GM21423 (cell line): ENCODE data around the gene PDPN.

Source experiments
- ATAC-seq: cut with Tn5 transposase; IDR thresholded peaks from one replicate; pipeline ENCODE4 v1.9.1; 2021; ENCODE audit warnings: mild to moderate bottlenecking, moderate library complexity; ENCODE audit not compliant: unreplicated experiment

Gene PDPN

DNA sequence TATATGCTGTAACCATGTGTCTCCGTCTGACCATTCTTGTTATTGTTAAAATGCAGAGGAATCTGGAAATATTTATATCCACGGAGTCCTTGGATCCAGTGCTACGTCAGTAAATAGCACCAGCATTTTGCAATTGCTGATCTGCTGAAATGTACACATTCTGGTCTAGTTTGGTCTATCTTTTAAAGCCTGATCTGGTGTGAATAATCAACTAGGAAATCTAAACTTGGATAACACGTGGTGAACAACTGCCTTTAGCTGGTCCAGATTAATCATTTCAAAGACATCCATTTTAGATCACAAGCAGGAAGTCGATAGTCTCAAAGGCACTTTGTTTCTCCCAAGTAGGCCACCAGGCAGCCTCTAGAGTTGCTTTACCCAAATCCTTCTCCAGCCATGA, 32.6 kb downstream of the PDPN start:
- no peak for ATAC-seq

DNA sequence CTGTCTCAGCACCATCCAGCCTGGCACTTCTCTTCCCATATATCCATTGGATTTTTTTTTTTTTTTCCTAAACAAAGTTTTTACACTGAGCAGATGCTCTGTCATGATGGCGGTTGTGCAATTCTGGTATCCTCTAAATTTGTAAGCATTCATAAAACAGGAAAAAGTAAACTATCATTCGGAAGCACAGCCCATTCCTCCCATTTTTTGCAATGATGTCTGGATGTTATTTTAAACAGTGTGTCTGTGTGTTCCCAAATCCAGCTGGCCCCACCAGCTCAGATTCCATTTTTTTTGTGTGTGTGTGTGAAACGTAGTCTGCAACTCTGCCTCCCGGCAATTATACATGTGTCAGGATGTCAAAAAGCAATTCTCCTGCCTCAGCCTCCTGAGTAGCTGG, 33.5 kb downstream of the PDPN start:
- ATAC-seq: no peak

DNA sequence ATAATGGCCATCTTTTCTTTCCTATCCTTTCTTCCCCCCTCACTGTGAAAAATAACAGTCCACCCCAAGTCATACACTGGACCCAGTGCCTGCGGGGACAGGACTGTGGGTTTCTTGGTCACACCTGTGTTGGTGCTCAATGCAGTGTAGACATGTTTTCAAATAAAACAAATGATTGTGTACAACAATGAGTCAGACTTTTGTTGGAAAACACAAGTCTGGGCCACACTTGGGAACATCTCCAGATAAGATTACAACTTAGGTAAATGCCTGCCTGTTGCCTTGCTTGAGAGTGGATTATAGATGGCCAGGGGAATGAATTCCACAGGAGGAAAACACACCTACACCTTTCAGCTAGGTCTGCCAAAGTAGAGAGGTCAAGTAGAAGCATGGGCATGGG, 34.1 kb downstream of the PDPN start:
- ATAC-seq: no peak

DNA sequence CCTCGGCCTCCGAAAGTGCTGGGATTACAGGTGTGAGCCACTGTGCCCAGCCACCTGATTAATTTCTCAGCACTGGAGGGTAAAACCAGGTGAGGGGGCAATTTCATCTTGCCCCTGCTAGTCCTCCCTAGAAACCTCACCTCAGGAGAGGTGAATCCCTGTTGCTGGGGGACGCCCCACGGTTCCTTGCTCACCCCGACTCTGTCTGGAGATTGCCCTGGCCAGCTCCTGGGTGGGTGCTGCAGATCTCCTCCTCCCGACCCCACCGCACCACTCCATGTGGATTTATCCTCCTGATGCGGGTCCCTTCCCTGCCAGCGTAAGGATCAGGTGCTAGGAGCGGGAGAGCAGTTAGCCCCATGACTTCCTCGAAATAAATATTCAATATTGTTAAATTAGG, 34.9 kb downstream of the PDPN start:
- ATAC-seq: no peak

DNA sequence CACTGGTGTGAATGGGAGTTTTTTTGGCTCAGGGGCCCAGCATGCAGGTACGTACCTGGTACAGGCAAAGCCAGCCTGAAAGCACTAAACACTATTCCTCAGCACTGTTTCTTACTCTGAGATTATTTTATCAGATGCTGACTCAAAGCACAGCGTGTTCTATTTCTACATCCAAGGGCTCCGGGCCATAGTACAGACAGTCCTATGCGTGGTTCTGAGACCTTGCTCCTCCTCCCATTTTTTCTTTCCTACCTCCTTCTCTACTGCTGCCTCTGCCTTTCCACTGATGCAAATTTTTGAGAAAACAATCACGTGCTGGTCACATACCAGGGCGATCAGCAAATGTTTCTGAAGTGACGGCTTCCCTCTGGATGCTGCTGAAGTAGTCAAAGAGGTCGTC, 36.3 kb downstream of the PDPN start:
- ATAC-seq: no peak

DNA sequence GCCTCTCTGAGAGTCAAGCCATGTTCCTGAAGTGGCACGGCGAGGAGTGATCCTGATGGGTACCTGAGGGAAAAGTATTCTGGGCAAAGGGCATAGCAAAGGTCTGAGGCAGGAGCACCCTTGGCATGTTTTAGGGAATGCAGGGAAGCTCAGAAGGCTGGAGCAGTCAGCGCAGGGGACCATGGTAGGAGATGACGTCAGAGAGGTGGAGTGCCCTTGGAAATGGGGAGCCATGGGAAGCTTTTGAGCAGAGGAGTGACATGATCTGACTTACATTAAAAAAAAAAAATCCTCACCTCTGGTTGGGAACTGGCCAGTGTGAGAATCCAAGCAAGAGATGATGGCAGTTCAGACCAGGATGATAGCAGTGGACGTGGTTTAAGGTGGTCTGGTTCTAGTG, 37.2 kb downstream of the PDPN start:
- ATAC-seq: no peak

DNA sequence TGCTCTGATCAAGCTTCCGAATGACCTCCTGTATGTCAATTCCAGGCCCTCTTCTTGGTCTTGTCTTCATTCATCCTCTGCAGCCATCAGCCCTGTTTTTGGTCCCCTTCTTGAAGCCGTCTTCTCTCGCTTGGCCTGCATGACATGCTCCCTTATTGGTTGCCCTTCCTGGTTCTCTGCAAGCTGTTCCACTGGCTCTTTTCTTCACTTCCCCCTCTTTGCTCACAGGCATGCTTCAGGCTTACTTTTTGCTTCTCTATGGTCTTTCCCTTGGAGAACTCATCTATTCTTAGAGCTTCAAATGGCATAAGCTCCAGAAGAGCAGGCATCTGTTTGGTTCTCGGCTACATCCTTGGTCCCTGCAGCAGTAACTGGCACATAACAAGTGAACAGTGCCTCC, 38.8 kb downstream of the PDPN start:
- no peak for ATAC-seq

DNA sequence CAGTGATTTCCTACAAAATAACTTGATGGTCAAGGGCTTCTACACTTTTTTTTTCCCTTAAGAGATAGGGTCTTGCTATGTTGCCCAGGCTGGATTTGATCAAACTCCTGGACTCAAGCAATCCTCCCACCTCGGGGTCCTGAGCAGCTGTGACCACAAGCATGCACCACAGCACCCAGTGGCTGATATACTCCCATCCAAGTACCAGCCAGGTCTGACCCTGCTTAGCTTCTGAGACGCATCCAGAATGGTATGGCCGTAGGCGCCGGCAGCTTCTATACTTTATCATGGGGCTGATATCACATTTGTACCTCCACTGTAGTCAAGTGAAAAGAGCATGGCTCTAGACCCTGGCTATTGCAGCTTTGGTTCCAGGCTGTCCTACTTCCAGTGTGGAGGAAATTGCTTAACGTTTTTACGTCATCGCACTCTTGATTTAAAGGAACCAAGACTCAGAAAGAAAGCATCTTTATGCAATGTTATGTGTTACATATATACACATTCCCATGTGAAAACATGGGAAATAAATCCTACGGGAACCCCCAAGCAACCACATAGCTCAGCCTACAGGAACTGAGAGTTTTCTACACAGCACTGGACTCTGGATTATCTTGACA, 39.5 kb downstream of the PDPN start:
- ATAC-seq: no peak

DNA sequence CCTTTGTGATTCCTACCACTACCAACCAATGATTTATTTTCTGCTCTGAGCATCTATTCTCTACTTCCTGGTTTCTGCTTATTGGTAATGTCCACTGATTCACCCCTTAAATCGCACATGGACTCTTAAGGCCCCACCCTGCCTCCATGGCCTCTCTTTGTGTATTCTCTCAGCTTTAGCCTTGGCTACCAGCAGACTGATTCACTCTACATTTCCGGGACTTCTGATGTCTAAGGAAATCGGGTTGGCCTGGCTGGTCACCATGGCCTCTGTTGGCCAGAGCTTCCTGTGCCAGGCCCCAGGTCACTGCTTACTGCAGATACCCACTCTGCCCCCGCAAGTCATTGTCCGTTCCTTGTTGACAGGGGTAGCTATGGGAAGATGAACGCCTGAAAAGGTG, 40.9 kb downstream of the PDPN start:
- no peak for ATAC-seq

DNA sequence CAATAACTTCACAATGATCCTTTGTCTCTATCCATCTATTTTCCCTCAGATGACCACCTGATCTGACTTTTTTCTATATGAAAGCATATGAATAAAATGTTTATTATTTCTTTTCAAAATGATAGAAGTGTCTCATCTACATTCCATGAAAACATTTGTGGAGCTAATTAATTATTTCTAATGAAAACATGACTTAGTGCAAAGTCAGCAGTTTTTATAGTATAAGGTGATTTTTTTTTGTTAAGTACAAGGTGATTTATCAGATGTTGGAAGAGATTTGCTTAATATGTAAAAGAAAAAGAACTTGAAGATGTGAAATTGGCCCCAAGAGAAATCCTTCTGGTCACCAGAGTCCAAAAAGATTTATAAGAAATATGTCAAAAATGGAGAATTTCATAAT, 43.5 kb downstream of the PDPN start:
- no peak for ATAC-seq

DNA sequence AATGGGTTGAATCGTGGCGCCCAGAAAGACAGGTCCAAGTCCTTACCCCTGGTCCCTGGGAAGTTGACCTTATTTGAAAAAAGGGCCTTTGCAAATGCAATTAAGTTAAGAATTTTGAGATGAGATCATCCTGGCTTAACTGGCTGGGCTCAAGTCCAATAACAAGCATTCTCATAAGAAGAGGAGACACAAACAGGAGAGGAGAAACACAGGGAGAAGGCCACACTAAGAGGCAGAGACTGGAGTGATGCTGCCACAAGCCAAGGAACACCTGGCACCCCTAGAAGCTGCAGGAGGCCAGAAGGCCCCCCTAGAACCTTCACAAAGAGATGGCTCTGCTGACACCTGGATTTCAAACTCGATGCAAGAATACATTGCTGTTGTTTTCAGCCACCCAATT, 44.6 kb downstream of the PDPN start:
- no peak for ATAC-seq

DNA sequence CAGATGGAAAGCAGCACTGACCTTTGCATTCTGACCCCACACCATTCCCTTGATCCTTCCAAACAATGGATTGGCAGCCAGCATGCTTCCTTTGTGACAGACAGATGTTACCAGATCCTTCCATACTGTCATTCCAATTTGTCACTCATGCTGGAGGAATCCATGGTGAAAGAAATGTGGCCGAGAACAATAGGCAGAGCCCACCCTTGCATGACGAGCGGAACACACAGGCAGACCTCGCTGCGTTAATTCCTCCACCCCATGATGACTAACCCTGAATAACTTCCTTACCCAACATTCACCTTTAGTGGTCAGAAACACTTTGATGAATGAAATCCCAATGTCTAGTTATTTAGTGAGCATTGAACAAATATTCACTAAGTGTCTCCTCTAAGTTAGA, 45.1 kb downstream of the PDPN start:
- ATAC-seq: no peak

DNA sequence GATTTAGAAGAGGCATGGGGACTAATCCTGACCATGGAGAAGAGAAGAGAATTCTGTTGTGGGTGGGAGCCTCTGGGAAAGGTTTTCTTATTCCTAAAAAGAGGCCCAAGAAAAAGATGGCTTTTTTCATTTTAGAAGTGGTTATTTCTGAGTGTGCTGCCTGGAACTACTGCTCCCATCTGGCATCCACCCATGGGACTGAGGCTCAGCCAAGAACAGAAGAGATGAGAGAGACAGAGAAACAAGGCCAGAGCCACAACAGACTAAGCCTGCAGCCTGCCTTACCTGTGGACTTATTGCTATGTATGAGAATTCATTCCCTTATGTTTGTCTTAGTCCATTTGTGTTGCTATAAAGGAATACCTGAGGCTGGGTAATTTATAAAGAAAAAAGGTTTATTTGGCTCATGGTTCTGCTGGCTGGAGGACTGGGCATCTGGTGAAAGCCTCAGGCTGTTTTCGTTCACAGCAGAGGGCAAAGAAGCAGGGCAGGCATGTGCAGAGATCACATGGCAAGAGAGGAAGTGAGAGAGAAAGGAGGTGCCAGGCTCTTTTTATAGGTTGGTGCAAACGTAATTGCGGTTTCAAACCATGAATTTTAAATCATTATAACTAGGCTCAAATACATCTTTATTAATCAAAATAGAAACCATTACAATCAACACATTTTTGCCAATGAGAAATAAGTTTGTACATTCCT, 58.8 kb downstream of the PDPN start:
- no peak for ATAC-seq

DNA sequence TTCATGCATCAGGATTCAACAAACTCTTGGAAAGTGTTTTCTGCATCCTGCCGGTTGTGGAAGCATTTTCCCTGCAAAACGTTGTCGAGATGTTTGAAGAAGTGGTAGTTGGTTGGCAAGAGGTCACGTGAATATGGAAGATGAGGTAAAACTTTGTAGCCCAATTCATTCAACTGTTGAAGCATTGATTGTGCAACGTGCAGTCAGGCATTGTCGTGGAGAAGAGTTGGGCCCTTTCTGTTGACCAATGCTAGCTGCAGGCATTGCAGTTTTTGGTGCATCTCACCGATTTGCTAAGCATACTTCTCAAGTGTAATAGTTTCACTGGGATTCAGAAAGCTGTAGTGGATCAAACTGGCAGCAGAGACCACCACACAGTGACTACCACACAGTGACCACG, 59.4 kb downstream of the PDPN start:
- ATAC-seq: no peak

DNA sequence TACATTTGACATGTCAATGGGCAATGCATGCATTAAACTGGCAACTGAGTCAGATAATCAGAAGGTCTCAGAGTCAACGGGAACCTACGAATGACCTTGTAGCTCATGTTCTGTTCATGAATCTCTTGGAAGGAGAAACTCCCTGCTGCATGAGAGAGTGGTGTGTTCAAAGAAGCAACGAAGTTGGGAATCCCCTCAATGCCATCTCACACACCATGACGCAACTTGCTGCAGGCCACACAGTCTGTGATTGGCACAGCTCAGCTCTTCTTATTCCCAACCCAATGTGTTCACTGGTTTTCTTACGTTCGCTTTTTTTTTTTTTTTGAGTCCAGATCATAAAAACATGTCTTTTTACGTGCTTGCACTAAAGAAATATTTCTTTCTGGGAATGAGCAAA, 62.9 kb downstream of the PDPN start:
- no peak for ATAC-seq

DNA sequence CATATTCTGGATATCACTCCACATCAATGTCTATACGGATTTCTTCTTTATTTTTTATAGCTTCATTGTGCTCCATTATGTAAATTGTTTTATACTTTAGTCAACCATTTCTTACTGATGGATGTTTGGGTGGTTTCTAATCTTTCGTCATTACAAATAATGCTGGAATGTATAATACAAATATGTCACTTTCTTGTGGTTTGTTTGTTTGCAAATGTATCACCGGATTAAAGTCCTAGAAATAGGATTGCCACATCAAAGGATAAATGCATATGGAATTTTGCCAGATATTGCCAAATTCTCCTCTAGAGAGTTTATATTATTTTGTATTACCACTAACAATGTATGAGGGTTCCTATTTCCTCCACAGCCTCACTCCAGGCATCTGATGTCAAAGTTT, 67.6 kb downstream of the PDPN start:
- no peak for ATAC-seq

DNA sequence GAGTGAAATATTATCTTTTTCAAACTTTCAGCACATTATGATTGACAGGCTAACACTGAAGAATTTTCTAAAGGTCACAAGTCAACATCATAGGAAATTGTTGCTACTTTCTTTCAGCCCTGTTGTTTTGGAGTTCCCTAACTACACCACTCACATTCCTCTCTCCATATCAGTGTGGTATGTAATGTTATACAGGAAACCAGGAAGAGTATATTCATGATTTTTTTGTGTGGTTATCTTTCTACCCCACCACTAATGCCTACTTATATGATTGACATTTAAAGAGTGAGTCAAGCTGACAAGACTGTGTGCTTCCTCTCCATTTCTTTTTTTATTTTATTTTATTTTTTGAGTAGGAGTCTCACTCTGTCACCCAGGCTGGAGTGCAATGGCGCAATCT, 68.6 kb downstream of the PDPN start:
- ATAC-seq: no peak

DNA sequence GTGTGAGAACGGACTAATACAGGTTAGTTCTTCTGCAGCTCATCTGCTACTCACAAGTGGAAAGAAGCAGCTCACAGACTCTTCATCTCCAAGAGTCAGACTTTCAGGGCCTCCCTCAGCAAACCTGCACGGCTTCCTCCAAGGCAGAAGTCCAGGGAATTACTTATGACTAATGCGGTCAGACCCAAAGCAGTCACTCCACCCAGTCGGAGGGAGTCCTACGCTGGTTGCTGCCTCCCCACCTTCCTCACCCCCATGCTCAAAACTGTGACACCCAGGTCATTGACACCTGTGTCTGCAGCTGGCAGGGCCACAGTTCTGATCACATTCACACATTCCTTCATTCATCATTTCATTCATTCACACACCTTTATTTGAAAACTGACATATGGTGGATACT, 77.9 kb downstream of the PDPN start:
- ATAC-seq: no peak

DNA sequence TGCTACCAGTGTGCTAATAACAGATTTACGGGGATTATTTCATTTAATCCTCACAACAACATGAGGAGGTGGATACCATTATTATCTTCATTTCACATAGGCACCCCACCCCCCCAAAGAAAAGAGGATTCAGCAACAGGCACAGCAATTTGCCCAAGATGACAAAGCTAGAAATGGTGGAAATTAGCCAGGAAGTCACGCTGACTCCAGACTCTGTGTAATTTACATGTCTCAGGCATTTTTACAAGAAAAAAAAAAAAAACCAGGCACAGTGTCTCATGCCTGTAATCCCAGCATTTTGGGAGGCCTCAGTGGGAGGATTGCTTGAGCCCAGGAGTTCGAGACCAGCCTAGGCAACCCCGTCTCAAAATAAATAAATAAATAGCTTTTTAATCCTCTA, 78.9 kb downstream of the PDPN start:
- no peak for ATAC-seq

DNA sequence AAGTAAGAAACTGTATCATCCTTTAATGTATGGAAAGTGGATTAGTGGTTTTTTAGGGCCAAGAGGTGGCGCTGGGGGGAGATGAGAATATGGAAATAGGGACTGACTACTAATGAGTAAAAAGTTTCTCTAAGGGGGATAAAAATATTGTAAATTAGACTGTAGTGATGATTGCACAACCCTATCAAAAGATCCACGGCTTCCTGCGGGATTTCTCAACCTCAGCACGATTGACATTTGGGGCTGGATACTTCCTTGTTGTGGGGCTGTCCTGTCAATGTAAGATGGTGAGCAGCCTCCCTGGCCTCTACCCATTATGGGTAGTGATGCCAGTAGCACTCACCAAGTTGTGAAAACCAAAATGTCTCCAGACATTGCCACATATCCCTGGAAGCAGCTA, 80.3 kb downstream of the PDPN start:
- no peak for ATAC-seq

DNA sequence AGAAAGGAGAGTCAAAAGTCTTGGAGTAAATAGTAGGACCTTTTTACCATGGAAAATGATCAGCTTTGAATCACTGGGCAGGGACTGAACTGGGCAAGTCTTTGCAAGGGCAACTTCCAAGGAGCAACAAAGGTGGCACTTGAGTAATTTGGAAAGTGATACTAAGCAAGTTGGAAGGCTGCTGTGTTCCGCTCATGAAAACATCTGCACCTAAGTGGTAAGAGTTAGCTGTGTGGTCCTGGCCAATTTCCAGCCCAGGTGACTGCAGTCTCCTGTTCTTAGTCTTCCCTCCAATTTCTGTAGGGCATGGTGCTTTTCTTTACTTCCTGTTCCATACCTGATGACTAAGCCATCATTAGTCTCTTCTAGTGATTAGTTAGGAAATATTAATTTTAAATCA, 80.8 kb downstream of the PDPN start:
- no peak for ATAC-seq

DNA sequence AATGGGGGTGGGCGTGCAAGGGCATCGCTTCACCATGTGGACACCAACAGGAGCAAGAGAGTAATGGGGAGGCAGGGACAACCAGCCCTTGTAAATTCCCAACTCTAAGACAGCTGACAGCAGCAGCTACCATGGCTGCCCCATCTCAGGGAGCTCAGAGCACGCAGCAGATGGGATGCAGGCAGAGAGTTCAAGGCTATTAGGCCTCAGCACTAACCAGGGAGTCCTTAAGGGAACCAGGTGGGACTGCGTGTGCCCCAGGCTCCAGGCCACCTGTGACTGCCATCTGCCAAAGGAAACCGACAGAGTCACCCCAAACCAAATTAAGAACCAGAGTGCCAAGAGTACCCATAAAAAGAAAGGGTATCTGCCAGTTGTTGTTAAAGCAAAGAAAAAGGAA, 82.7 kb downstream of the PDPN start:
- ATAC-seq: no peak
